Liver (tissue), 9 donors: ENCODE measurements around the gene ETFA. TPM values are rescaled to one million over a fixed set of nuclear protein-coding genes. Genes with fewer than 3 reads are reported as not detected.

Source experiments
- DNase-seq: peaks from one replicate; pipeline ENCODE4 v3.0.0-alpha.2; 2017; ENCODE audit warnings: low spot score
- H3K27ac ChIP-seq, 2 donors: one replicate each; pipeline ENCODE4 v1.7.0; 2013; ENCODE audit warnings: inconsistent platforms in 2 of 2, low read length in 2 of 2, control low read depth in 1 of 2, low read depth in 1 of 2, mild to moderate bottlenecking in 1 of 2
- H3K27me3 ChIP-seq, 4 donors: one replicate each; pipeline versions ENCODE4 v1.6.1 to v1.7.0; 2013; ENCODE audit warnings: low read length in 3 of 4, inconsistent platforms in 1 of 4, mild to moderate bottlenecking in 1 of 4, moderate library complexity in 1 of 4; ENCODE audit not compliant: control insufficient read depth in 4 of 4, insufficient read depth in 4 of 4
- H3K36me3 ChIP-seq, 4 donors: one replicate each; pipeline versions ENCODE4 v1.6.1 to v1.7.0; 2013; ENCODE audit warnings: low read length in 3 of 4, mild to moderate bottlenecking in 3 of 4, low read depth in 1 of 4, moderate library complexity in 1 of 4; ENCODE audit not compliant: control insufficient read depth in 4 of 4, insufficient read depth in 3 of 4
- H3K4me1 ChIP-seq, 4 donors: one replicate each; pipeline versions ENCODE4 v1.6.1 to v1.7.0; 2013; ENCODE audit warnings: low read length in 3 of 4, mild to moderate bottlenecking in 3 of 4, moderate library complexity in 1 of 4; ENCODE audit not compliant: control insufficient read depth in 4 of 4, insufficient read depth in 4 of 4
- H3K4me3 ChIP-seq, 3 donors: one replicate each; pipeline versions ENCODE4 v1.6.1 to v1.7.0; 2013; ENCODE audit warnings: low read length in 3 of 3, control low read depth in 1 of 3, low read depth in 1 of 3, mild to moderate bottlenecking in 1 of 3
- H3K9ac ChIP-seq, 2 donors: one replicate each; pipeline ENCODE4 v1.7.0; 2013; ENCODE audit warnings: low read length in 2 of 2, mild to moderate bottlenecking in 2 of 2, moderate library complexity in 2 of 2, control low read depth in 1 of 2, low read depth in 1 of 2
- H3K9me3 ChIP-seq, 4 donors: one replicate each; pipeline versions ENCODE4 v1.6.1 to v1.7.0; 2013; ENCODE audit warnings: low read length in 3 of 4; ENCODE audit not compliant: control insufficient read depth in 4 of 4
- ATF3 ChIP-seq: IDR thresholded peaks from 2 replicates; pipeline ENCODE4 v1.6.1; 2016; ENCODE audit warnings: antibody characterized with exemption
- CTCF ChIP-seq: fragments of 150-350 bp; IDR thresholded peaks from 2 replicates; pipeline ENCODE4 v1.5.1; 2017; ENCODE audit warnings: improper control_type of control experiment, low read depth, low read length; ENCODE audit not compliant: missing input control
- FOXA1 ChIP-seq: IDR thresholded peaks from 2 replicates; pipeline ENCODE4 v1.6.1; 2016; ENCODE audit warnings: antibody characterized with exemption
- FOXA2 ChIP-seq: IDR thresholded peaks from 2 replicates; pipeline ENCODE4 v1.6.1; 2016; ENCODE audit warnings: antibody characterized with exemption
- GABPA ChIP-seq, 2 donors: IDR thresholded peaks in 1 of 2; conservative IDR thresholded peaks in 1 of 2; 2 replicates each; pipeline ENCODE4 v1.6.1; 2016; ENCODE audit warnings: antibody characterized with exemption in 2 of 2, mild to moderate bottlenecking in 1 of 2, moderate library complexity in 1 of 2
- HNF4A ChIP-seq, 2 donors: conservative IDR thresholded peaks; 2 replicates each; pipeline ENCODE4 v1.6.1; 2016; ENCODE audit warnings: antibody characterized with exemption in 2 of 2, mild to moderate bottlenecking in 2 of 2
- HNF4G ChIP-seq: IDR thresholded peaks from 2 replicates; pipeline ENCODE4 v1.6.1; 2016; ENCODE audit warnings: antibody characterized with exemption
- JUND ChIP-seq, 2 donors: IDR thresholded peaks; 2 replicates each; pipeline ENCODE4 v1.6.1; 2016; ENCODE audit warnings: antibody characterized with exemption in 2 of 2
- MAX ChIP-seq: IDR thresholded peaks from 2 replicates; pipeline ENCODE4 v1.6.1; 2016; ENCODE audit warnings: antibody characterized with exemption
- NR2F2 ChIP-seq: IDR thresholded peaks from 2 replicates; pipeline ENCODE4 v1.6.1; 2016; ENCODE audit warnings: antibody characterized with exemption
- RAD21 ChIP-seq, 2 donors: IDR thresholded peaks; 2 replicates each; pipeline ENCODE4 v1.6.1; 2016; ENCODE audit warnings: antibody characterized with exemption in 2 of 2, mild to moderate bottlenecking in 2 of 2
- REST ChIP-seq: IDR thresholded peaks from 2 replicates; pipeline ENCODE4 v1.6.1; 2016; ENCODE audit warnings: antibody characterized with exemption, mild to moderate bottlenecking
- RXRA ChIP-seq, 2 donors: IDR thresholded peaks; 2 replicates each; pipeline ENCODE4 v1.6.1; 2017 to 2018; ENCODE audit warnings: antibody characterized with exemption in 2 of 2, mild to moderate bottlenecking in 1 of 2
- SP1 ChIP-seq: IDR thresholded peaks from 2 replicates; pipeline ENCODE4 v1.6.1; 2018; ENCODE audit warnings: antibody characterized with exemption, mild to moderate bottlenecking
- TAF1 ChIP-seq: conservative IDR thresholded peaks from 2 replicates; pipeline ENCODE4 v1.6.1; 2016; ENCODE audit warnings: antibody characterized with exemption, mild to moderate bottlenecking
- YY1 ChIP-seq: IDR thresholded peaks from 2 replicates; pipeline ENCODE4 v1.6.1; 2016; ENCODE audit warnings: antibody characterized with exemption, mild to moderate bottlenecking
- ZBTB33 ChIP-seq: IDR thresholded peaks from 2 replicates; pipeline ENCODE4 v1.6.1; 2016; ENCODE audit warnings: antibody characterized with exemption
- WGBS: extraction: QIAGEN DNeasy Blood & Tissue Kit; methylation state at CpG from one replicate; pipeline ENCODE4 v1.1.7; 2013; 5-methylcytosine and 5-hydroxymethylcytosine counted together
- polyA plus RNA-seq, 2 donors: library from polyadenylated mRNA; stranded (reverse) in 1 of 2; unstranded in 1 of 2; fragments of 200-250 nt in 1 of 2; fragments of >200 nt in 1 of 2; fragmentation: Nextera tagmentation in 1 of 2; extraction: Ambion mirVana in 1 of 2; gene quantifications; one replicate each; pipeline versions ENCODE4 v1.2.1 to v1.2.3, GENCODE V29; 2013 to 2015
- total RNA-seq, 2 donors: library from RNA; depleted of rRNA; stranded (reverse); fragments of >200 nt; gene quantifications; one replicate each; pipeline ENCODE4 v1.2.3, GENCODE V29; 2014
- donor health status: healthy.
- donor health status: healthy.
- donor health status: healthy.
- donor health status: healthy.
- donor health status: healthy.

Gene ETFA
- total and polyA plus RNA-seq, 4 donors, result 92.6 to 342 (median 289) TPM

GRCh38 chr15:76328958-76329357 lies 17.7 kb upstream of the ETFA start (continued):
- no peak for TF ChIP-seq CTCF

GRCh38 chr15:76328106-76328696 lies 16.9 kb upstream of the ETFA start:
- Histone ChIP-seq H3K9ac (no peak overlapping the region), H3K4me1 (peaks cover 0 to 5% (median 2%) of the 10 kb centered on the region in 4 donors), H3K27me3 (no peaks in the 10 kb centered on the region), H3K9me3 (no peaks in the 10 kb centered on the region), H3K4me3 (no peak overlapping the region), H3K36me3 (no peaks in the 10 kb centered on the region), H3K27ac (no peak overlapping the region)
- TF ChIP-seq JUND (IDR thresholded peaks at IDR 0.05) (no peak), TAF1 (no peak), HNF4G (no peak), MAX (no peak), ATF3 (no peak), HNF4A (conservative IDR thresholded peaks at IDR 0.05) (no peak), SP1 (no peak), YY1 (no peak), RXRA (IDR thresholded peaks at IDR 0.05) (no peak), GABPA (IDR thresholded peaks at IDR 0.05 in 1 of 2, conservative IDR thresholded peaks at IDR 0.05 in 1 of 2) (no peak), ZBTB33 (no peak), RAD21 (IDR thresholded peaks at IDR 0.05) (no peak), CTCF (no peak), REST (no peak), FOXA1 (no peak), NR2F2 (no peak), FOXA2 (no peak)
- 92% methylated on average over 8 of the region's 8 CpGs for WGBS
- DNase-seq, result no peak
